Measurements from ENCODE around the gene ADRA2C. TPM values are rescaled to one million over a fixed set of nuclear protein-coding genes. Genes with fewer than 3 reads are reported as not detected.

ADRA2C gene
- total and polyA plus RNA-seq, 7 donors, result 0.33 to 5.2 (median 1.2) TPM; not detected in 2

DNA sequence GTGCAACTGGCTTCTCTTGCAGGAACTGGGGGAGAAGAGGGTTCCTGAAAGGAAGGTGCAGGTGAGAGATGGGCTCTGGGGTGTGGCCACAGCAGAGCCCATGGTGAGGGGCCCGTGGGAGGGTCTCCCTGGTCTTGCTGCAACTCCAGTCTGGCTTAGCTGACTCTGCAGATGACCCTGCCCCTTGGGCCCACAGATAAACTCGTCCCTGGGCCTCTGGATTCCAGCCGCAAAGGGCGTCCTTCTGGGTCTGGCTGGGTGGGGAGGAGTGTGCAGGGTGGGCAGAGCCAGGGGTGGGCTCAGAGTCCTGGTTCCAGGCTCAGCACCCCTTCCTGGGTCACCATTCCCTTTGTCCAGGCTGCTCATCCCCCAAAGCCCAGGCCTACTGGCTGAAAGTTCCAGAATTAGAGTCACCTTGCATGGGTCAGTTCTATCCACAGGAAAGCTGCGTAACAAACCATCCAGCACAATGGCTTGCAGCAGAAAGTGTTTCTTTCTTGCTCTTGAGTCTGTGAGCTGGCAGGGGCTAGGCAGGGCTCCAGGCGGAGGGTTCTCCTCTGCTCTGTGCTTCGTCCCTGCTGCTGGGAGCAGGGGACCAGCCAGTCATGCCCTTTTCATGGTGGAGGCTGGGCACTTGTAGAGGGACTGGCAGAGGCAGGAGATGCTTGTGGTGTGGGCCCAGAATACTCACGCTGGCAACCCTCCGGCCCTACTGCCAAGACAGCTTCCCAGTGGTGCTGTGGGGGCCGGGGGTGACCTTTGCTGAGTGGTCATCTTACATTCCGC is 43.5 kb upstream of the ADRA2C start:
- Histone ChIP-seq H3K4me3 (no peak overlapping the region), H3K36me3 (no peaks in the 10 kb centered on the region), H3K27me3 (peaks cover 16 to 65% (median 38%) of the 10 kb centered on the region in 3 donors), H3K4me1 (no peaks in the 10 kb centered on the region), H3K9me3 (peaks cover 0 to 8% (median 0%) of the 10 kb centered on the region in 4 donors), H3K27ac (no peak overlapping the region)
- intact Hi-C loops (cut with DNase I), result no loop called here
- DNase-seq, result no peak
- TF ChIP-seq, protein P1, sequence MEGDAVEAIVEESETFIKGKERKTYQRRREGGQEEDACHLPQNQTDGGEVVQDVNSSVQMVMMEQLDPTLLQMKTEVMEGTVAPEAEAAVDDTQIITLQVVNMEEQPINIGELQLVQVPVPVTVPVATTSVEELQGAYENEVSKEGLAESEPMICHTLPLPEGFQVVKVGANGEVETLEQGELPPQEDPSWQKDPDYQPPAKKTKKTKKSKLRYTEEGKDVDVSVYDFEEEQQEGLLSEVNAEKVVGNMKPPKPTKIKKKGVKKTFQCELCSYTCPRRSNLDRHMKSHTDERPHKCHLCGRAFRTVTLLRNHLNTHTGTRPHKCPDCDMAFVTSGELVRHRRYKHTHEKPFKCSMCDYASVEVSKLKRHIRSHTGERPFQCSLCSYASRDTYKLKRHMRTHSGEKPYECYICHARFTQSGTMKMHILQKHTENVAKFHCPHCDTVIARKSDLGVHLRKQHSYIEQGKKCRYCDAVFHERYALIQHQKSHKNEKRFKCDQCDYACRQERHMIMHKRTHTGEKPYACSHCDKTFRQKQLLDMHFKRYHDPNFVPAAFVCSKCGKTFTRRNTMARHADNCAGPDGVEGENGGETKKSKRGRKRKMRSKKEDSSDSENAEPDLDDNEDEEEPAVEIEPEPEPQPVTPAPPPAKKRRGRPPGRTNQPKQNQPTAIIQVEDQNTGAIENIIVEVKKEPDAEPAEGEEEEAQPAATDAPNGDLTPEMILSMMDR (IDR thresholded peaks at IDR 0.05), result no peak
- TF ChIP-seq POLR2AphosphoS5 (IDR thresholded peaks at IDR 0.05) (no peak), EP300 (IDR thresholded peaks at IDR 0.05) (no peak), POLR2A (IDR thresholded peaks at IDR 0.05) (no peak)
- 83 to 86% methylated on average over 11 of the region's 11 CpGs for WGBS, 2 donors

DNA sequence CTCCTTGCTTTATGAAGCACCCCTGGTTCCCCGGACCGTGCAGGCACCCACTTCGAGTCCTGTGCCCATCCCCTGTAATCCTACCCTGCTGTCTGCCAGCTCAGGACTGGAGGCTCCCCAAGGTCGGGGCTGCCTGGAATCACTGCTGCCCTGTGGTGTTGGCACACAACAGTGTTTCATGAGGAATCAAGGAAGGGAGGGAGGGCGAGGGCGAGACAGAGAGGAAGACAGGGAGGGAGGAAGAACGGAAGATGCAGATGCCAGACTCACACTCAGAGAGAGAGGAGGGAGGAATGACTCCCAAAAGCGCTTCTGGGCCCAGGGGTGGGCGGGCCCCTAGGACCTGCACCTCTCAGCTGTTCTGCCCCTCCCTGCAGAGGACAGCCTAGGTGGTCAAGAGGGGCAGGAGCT is 42.9 kb upstream of the ADRA2C start:
- intact Hi-C loops (cut with DNase I), result no loop called here
- no peak overlapping the region for H3K27ac ChIP-seq
- H3K27me3 ChIP-seq, result peaks cover 18 to 67% (median 44%) of the 10 kb centered on the region in 3 donors

DNA sequence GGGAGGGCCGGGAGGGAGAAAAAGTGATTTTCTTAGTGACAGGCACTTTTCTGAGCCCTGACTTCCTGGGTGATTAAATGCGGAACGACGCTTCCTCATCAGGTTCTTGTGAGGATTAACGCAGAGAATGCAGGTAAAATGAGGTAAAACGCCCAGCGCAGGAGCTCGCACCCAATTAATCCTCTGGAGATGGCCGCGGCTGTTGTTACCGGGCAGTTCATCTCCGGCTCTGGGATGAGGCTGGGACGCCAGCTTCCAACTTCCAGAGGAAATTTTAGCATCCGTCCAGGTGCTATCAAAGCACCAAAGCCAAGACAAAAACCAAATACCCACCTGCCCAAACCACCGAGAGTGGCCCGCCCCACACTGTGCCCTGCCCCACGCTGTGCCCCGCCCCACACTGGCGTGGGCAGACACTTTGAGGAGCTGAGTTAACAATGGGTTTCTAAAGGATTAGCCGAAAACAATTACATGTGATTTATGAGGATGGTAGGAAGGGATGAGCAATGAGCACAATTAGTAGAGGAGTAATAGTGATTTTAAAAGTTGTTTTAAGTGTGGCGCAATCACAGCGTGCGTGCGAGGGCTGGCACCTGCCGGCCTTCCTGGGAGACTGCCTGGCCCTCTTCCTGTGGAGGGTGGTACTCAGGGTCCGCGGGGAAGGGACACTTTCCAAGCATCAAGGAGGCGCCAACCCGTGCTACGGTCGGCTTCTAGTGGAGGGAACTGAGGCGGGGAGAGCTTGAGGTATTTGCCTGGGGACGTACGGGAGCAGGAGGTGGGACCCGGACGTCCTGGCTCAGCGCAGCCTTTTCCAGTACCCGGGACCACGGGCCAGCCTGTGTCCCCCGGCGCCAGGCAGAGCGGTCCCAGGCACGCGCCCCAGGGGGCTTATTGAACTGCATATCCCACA is 41.6 kb upstream of the ADRA2C start:
- H3K4me3 ChIP-seq, result no peak overlapping the region
- DNase-seq, result no peak
- no peaks in the 10 kb centered on the region for H3K4me1 ChIP-seq
- WGBS, 2 donors, result 11 to 14% methylated on average over 44 of the region's 44 CpGs
- H3K36me3 ChIP-seq, result no peaks in the 10 kb centered on the region
- no peak overlapping the region for H3K27ac ChIP-seq
- H3K27me3 ChIP-seq, result peaks cover 22 to 80% (median 56%) of the 10 kb centered on the region in 3 donors
- TF ChIP-seq POLR2A (IDR thresholded peaks at IDR 0.05), result no peak
- no peak for TF ChIP-seq POLR2AphosphoS5 (IDR thresholded peaks at IDR 0.05)
- TF ChIP-seq, protein P1 (IDR thresholded peaks at IDR 0.05), result no peak
- no peak for TF ChIP-seq EP300 (IDR thresholded peaks at IDR 0.05)
- intact Hi-C loops (cut with DNase I), result no loop called here
- H3K9me3 ChIP-seq, result no peaks in the 10 kb centered on the region

More for the DNA sequence above, 42.9 kb upstream of the ADRA2C start:
- Histone ChIP-seq H3K36me3 (no peaks in the 10 kb centered on the region), H3K4me3 (no peak overlapping the region), H3K4me1 (no peaks in the 10 kb centered on the region), H3K9me3 (peaks cover 0 to 6% (median 0%) of the 10 kb centered on the region in 4 donors)
- DNase-seq, result no peak
- WGBS, 2 donors, result 75 to 80% methylated on average over 9 of the region's 9 CpGs
- TF ChIP-seq POLR2AphosphoS5 (IDR thresholded peaks at IDR 0.05), result no peak
- TF ChIP-seq, protein P1 (IDR thresholded peaks at IDR 0.05), result no peak
- no peak for TF ChIP-seq EP300 (IDR thresholded peaks at IDR 0.05)
- no peak for TF ChIP-seq POLR2A (IDR thresholded peaks at IDR 0.05)

DNA sequence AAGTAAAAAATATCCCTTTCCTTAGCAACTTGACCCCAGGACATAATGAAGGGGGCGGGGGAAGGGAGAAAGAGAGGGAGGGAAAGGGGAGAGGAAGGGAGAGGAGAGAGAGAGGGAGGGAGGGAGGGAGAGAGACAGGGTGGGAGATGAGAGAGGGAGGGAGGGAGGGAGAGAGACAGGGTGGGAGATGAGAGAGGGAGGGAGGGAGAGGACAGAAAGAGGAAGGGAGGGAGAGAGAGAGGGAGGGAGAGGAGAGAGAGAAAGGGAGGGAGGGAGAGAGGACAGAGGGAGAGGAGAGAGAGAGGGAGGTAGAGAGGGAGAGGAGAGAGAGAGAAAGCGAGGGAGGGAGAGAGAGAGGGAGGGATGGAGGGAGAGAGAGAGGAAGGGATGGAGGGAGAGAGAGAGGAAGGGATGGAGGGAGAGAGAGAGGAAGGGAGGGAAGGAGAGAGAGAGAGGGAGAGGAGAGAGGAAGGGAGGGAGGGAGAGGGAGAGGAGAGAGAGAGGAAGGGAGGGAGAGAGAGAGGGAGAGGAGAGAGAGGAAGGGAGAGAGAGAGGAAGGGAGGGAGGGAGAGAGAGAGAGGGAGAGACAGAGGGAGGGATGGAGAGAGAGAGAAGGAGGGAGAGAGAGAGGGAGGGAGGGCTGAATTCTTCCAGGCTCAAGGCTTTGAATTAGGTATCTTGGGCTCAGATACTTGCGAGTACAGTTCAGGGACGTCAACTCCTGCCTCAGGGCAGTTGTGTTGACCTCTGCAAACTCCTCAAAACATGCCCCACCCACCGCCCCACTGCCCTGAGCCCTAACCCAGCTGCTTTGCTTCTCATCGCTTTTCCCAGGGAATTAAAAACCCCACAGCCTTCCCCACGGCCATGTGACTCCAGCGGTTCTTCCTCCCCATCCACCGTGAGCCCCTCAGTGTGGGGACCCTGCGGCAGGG is 40.0 kb upstream of the ADRA2C start:
- H3K9me3 ChIP-seq, result no peaks in the 10 kb centered on the region
- intact Hi-C loops (cut with DNase I), result no loop called here
- H3K4me1 ChIP-seq, result no peaks in the 10 kb centered on the region
- no peak for DNase-seq
- peaks cover 22 to 89% (median 65%) of the 10 kb centered on the region in 3 donors for H3K27me3 ChIP-seq
- no peak overlapping the region for H3K4me3 ChIP-seq
- H3K36me3 ChIP-seq, result no peaks in the 10 kb centered on the region
- 31 to 45% methylated on average over 10 of the region's 10 CpGs for WGBS, 2 donors
- H3K27ac ChIP-seq, result no peak overlapping the region
- TF ChIP-seq POLR2AphosphoS5 (IDR thresholded peaks at IDR 0.05), result no peak
- no peak for TF ChIP-seq EP300 (IDR thresholded peaks at IDR 0.05)
- TF ChIP-seq, protein P1 (IDR thresholded peaks at IDR 0.05), result no peak
- no peak for TF ChIP-seq POLR2A (IDR thresholded peaks at IDR 0.05)

All from sigmoid colon (tissue), 7 donors.